Measurements from ENCODE around the gene ANKRD65.
"Not testable (repeated sequence)": the region's sequence is repeated elsewhere in the genome, so short reads cannot be mapped to it uniquely, and the experiment has no call there.

The ANKRD65 gene

DNA sequence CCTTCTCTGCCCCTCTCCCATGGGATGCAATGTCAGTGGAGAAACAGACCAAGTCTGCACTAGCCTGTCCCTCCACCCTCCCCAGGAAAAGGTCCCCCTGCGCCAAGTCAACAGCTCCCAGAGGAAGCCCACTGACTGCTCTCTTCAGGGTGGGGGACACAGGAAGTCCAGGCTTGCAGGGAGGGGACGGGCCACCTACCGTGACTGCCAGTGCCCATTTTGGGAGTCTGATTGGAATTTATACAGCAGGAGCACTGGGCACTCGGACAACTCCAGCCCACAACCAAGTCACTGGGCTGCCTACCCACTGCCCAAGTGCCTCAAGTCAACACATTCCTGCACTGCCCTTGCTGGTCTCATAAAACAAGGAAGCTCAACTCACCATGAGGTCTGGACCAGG lies 28.1 kb downstream of the ANKRD65 start:
- DNase-seq = no peak

- DNase-seq = no peak
Measured at GRCh38 chr1:1391225-1391624, 29.9 kb downstream of the ANKRD65 start.

DNA sequence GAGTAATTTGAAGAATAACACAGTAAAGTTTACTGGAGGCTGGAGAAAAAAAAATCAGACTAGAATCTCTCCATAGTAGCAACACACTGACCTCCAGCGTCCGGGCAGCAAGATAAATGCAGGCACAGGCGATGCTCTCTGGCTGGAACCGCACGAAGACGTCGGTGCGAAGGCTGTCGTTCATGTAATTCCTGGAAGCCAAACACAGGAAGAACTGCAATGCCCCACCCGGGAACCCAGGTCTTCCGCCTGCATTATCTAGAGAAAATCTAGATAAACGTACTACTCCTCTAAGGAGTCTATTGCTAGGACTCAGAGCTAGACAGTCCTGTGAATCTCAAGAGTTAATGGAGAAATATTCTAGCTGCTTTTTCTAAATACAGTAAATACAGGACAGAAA lies 30.4 kb downstream of the ANKRD65 start:
- no peak for DNase-seq

GRCh38 chr1:1388078-1388472 lies 33.0 kb downstream of the ANKRD65 start:
- DNase-seq = no peak

GRCh38 chr1:1387098-1388077 lies 33.7 kb downstream of the ANKRD65 start:
- no peak for DNase-seq

DNA sequence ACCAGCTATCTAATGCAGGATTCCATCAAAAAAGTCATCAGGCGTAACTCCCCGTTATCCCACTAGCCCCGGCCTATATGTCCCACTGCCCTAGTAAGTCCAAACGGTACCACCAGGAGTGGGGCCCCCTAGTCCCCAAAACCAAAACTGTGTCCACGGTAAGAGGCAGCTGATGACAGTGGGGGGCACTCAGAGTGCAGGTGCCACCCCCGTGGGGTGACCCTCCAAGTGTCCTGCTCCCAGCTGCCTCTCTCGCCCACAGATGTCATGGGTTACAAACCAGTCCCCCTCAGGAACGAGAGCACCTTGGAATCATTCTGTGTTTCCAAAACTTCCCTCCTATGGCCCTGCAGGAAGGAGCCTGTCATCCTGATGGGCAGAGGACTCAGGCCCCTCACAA lies 35.1 kb downstream of the ANKRD65 start:
- no peak for DNase-seq

DNA sequence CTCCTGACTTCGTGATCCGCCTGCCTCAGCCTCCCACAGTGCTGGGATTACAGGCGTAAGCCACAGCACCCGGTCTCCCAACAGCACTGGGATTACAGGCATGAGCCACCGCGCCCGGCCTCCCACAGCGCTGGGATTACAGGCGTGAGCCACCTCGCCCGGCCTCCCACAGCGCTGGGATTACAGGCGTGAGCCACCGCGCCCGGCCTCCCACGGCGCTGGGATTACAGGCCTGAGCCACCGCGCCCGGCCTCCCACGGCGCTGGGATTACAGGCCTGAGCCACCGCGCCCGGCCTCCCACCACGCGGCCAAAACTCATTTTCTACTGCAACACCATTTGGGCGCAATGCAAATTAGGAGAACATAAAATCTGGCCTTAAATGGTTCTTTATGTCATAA lies 35.7 kb downstream of the ANKRD65 start:
- DNase-seq = not testable (repeated sequence)

DNA sequence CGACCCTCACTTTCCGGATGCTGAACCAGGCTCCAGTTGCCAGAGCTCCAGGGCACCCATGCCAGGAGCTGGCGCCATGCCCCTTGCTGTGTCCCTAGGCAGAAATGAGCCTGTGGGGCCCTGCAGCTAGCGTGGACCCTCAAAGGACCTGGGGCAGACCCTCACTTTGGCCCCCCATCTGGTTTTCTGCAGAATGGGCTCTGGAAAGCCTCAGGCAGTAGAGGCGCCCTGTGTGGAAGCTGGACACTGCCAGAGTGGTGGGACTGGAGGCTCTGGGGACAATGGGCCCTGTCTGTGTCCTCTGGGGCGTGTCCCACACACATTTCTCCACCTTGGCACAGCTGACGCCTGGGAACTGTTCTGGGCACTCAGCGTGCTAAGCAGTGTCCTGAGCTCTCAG lies 39.8 kb downstream of the ANKRD65 start:
- no peak for DNase-seq

DNA sequence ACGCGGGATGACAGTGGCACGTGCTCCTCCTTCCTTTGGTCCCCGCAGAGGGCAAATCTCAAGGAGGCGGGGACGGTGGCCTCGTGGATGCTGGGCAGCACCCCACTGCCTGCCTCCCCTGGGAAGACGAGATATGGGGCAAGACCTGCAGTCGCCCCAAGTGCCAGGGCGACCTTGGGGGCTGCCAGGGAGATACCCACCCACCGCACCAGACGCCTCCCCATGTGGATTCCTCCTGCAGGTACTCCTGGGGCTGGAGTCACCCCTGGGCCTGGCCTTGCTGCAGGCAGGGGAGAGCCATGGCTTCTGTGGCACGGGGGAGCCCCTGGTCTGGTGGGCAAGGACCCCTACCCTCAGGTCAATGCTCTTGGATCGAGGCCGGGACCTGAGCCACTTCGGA lies 40.2 kb downstream of the ANKRD65 start:
- no peak for DNase-seq

- DNase-seq = no peak
Measured at GRCh38 chr1:1377540-1378205, 43.4 kb downstream of the ANKRD65 start.

- no peak for DNase-seq
Measured at GRCh38 chr1:1376551-1377226, 44.4 kb downstream of the ANKRD65 start.

GRCh38 chr1:1374929-1375662 lies 46.0 kb downstream of the ANKRD65 start, which contains the start of gene AURKAIP1:
AURKAIP1 (minus strand) TSS chr1:1375207; CDS start chr1:1374756, 451 bp downstream.
- DNase-seq = peak; percentile 96 to 99

DNA sequence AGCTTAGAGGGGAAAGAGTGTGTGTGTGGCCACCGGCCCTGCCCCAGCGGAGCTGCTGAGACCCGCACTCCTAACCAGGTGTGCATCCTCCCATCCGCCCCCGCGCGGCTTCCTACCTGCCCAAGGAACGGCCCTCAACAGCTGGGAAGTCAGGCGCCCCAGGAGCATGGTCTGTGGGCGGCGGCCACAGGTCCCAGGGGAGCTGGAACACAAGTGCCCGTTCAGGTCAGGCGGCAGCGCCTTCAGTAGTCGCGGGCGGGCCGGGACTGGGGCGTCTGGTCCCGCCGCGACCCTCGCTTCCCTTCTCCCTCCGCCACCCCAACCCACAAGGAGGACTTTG lies 46.5 kb downstream of the ANKRD65 start:
- no peak for DNase-seq

GRCh38 chr1:1373815-1374588 lies 47.1 kb downstream of the ANKRD65 start:
- no peak for DNase-seq

DNA sequence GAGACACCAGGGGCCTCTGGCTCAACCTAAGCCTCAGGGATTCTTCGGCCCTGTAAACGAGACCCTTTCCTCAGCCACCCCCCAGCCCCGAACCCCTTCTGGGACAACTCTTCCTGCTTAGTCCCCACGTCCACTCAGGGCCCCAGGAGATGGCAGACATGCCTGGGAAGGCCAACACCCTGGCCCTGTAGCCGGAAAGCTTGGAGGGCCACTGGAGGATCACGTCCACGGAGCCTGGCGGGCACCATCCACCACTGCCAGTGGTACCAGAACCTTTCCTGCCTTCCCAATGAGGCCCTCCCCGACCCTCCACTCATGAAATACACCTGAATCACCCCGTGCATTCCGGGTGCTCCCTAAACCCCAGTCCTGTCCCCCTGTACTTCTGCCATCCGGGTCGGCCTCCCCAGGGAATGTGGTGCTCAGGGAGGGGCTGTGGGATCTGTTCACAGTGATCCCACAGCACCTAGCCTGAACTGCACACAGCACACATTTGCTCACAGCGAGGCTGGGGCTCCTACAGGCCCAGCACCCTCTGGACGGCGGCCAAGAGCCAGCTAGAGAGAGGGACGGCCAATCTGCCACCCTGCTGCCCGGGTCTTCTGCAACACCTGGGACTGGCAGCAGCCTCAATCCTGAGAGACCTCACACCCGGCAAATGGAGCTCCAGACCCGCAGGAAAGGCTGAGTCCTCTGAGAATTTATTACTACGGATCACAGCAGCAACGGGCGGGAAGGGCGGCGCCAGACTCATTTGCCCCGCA lies 47.8 kb downstream of the ANKRD65 start:
- no peak for DNase-seq

DNA sequence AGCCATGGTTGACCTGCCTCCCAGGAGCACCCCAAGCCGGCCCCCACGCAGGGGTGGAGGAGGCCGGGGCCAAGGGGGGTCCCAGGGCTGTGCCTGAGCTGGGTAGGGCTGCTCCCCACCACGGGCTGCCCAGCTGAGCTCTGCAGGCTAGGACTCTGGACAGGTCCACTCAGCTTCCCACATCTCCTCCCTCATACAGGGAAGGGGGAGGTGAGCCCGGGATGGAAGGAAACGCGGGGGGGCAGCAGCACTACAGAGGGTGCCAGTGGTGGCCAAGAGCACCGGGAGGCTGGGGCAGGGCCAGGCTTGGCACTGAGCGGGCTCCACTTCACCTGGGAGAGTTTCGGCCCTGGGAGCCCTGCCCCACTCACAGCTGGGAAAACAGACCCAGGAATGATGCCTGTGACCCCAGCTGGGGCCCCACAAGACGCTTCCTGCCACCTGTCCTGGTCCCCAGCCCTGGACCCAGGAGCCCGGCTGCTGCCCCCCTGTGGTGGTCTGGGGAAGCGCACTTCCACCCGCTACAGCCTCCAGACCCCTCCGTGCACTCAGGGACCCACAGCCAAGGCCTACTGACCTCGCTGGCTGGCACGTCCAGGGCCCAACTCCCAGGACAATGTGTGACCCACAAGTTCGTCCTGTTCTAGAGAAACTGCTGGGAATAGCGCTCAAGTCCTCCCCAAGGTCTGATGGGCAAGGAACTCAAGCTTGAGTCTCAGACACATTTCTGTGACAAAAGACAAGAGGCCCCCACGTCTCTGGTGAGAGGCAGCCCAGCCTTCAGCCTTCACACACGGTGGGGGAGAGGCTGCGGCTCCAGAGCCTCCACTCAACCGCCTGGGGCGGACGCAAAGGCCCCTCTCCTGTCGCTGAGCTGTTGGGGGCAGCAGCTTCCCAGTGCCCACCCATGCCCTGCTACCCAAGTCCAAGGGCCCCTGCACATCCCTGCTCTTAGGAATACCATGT lies 49.0 kb downstream of the ANKRD65 start:
- peak in 1 of 2 experiments; percentile 13 for DNase-seq

DNA sequence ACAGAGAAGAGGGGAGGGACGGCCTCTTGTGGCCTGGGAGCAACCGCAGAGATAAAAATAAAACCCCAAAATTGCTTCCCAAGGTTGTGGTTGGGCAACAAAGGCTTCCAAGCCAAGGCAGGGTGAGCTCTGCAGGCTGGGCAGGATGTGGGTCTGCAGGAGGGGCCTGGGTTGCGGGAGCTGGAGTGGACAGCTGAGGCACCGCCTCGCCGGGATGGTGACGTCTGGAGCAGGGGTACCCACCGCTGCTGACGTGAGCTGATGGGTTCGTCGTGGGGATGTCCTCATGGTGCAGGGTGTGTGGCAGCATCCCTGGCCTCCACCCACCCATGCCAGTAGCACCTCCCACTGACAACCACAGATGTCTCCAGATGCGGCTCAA lies 49.7 kb downstream of the ANKRD65 start:
- DNase-seq = no peak

DNA sequence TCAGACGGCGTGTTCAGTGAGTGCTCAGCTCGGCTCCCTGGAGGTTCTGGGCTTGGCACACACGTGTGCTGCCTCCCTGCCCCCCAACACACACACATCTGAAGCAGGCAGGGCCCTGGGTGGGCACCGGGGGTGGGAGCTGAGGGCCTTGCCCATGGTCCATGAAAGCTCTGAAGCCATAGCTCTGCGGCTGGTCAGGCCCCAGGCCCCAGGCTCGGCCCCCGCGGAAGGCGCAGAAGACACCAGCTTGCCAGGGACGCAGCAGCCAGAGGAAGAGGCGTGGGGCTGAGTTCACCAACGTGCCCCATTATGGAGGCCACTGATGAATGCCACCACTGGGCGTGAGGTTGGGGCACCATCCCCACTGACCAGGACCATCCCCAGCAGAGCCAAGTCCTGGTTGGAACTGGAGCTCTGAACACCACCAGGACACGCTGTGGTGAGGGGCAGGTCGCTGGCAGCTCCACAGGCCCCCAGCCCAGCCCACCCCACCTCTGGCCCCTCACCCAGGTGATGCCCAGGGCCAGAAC lies 50.2 kb downstream of the ANKRD65 start:
- DNase-seq = no peak

DNA sequence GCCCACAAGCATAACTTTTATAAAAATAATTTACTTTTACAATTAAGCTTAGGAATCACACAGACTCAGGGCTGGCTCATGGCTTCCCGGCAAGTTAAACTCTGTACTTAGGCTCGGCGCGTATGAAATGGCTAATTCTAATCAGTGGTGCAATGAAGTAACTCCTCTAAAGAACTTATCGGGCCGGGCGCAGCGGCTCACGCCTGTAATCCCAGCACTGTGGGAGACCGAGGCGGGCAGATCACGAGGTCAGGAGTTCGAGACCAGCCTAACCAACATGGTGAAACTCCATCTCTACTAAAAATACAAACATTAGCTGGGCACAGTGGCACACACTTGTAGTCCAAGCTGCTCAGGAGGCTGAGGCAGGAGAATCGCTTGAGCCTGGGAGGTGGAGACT lies 51.0 kb downstream of the ANKRD65 start:
- not testable (repeated sequence) for DNase-seq
